NCI-H1105 treated with DMSO at 0.1 percent for 48 hours (cell line): ENCODE measurements around the gene ENPP6.
A peak's percentile ranks its signal among the peaks of the same experiment; 100 is the strongest.
"Not testable (repeated sequence)": the region's sequence is repeated elsewhere in the genome, so short reads cannot be mapped to it uniquely, and the experiment has no call there.

Experiments
- DNase-seq: peaks from one replicate; lab custom pipeline; 2025; lab: John Stamatoyannopoulos, UW

ENPP6 gene

GRCh38 chr4:184148738-184149637 lies 68.7 kb downstream of the ENPP6 start:
- DNase-seq: no peak

- no peak for DNase-seq
These were observed 69.6 kb downstream of the ENPP6 start for GRCh38 chr4:184147858-184148737.

GRCh38 chr4:184146951-184147350 lies 70.7 kb downstream of the ENPP6 start:
- DNase-seq: no peak

- DNase-seq: no peak
These were observed 72.1 kb downstream of the ENPP6 start for GRCh38 chr4:184145596-184145995.

GRCh38 chr4:184143770-184144564 lies 73.7 kb downstream of the ENPP6 start:
- DNase-seq: no peak

- peak; percentile 78 for DNase-seq
These were observed 75.3 kb downstream of the ENPP6 start for GRCh38 chr4:184142121-184143000.

GRCh38 chr4:184140901-184141300 lies 76.8 kb downstream of the ENPP6 start:
- DNase-seq: not testable (repeated sequence)

GRCh38 chr4:184136525-184136924 lies 81.1 kb downstream of the ENPP6 start:
- DNase-seq: no peak

- DNase-seq: no peak
These were observed 90.9 kb downstream of the ENPP6 start for GRCh38 chr4:184126800-184127199.

GRCh38 chr4:184122631-184123408 lies 94.9 kb downstream of the ENPP6 start:
- no peak for DNase-seq

- no peak for DNase-seq
These were observed 97.0 kb downstream of the ENPP6 start for GRCh38 chr4:184120549-184121127.

- no peak for DNase-seq
These were observed 99.9 kb downstream of the ENPP6 start for GRCh38 chr4:184117662-184118199.

- DNase-seq: no peak
These were observed 102.3 kb downstream of the ENPP6 start for GRCh38 chr4:184115399-184115798.

GRCh38 chr4:184114431-184114830 lies 103.2 kb downstream of the ENPP6 start:
- DNase-seq: no peak

- DNase-seq: no peak
These were observed 105.6 kb downstream of the ENPP6 start for GRCh38 chr4:184112006-184112550.

- no peak for DNase-seq
These were observed 106.3 kb downstream of the ENPP6 start for GRCh38 chr4:184111233-184111832.

GRCh38 chr4:184110452-184111224 lies 107.0 kb downstream of the ENPP6 start:
- no peak for DNase-seq

GRCh38 chr4:184108006-184108501 lies 109.6 kb downstream of the ENPP6 start:
- DNase-seq: no peak
